ENCODE data around the gene SYT1. TPM values are rescaled to one million over a fixed set of nuclear protein-coding genes. Genes with fewer than 3 reads are reported as not detected.

The SYT1 gene
- total RNA-seq, 2 donors from 2014 or later, result 1.3 to 1.9 TPM

- H3K27ac ChIP-seq, result no peak overlapping the region
- DNase-seq (ENCODE audit: low spot score) (no peak), ATAC-seq (ENCODE audit: insufficient number of reproducible peaks, low FRiP score, low read depth) (no peak)
- H3K36me3 ChIP-seq, result no peaks in the 10 kb centered on the region
- H3K4me1 ChIP-seq (ENCODE audit: control insufficient read depth in 1 of 2, low read depth in 2 of 2), result no peaks in the 10 kb centered on the region
- no peak overlapping the region for H3K4me3 ChIP-seq
- no peak for TF ChIP-seq CTCF (IDR thresholded peaks at IDR 0.05)
- H3K27me3 ChIP-seq (replicated peaks; ENCODE audit: insufficient read depth), result no peaks in the 10 kb centered on the region
- no peaks in the 10 kb centered on the region for H3K9me3 ChIP-seq
Observed at GRCh38 chr12:79143803-79144202, 279.2 kb downstream of the SYT1 start.

DNA sequence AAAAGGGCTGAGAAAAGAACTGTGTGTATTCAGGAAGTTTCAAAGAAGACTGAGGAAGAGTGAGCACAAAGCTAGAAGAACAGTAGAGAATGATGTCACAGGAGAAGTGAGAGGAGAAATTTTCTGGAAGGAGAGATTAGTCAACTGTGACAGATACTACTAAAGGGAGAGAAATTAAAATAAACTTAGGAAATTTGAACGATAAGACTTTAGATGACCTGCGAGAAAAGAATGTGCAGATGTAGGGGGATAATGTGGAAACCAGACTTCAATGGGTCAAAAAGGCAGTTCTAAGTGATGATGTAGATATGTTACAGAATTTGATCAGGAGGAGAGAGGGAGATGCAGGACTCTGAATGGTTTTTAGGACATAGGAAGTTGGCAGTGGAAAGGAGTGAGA is 287.4 kb downstream of the SYT1 start:
- H3K36me3 ChIP-seq, result no peaks in the 10 kb centered on the region
- H3K4me1 ChIP-seq (ENCODE audit: control insufficient read depth in 1 of 2, low read depth in 2 of 2), result no peaks in the 10 kb centered on the region
- TF ChIP-seq CTCF (IDR thresholded peaks at IDR 0.05), result no peak
- no peaks in the 10 kb centered on the region for H3K9me3 ChIP-seq
- no peak overlapping the region for H3K27ac ChIP-seq
- DNase-seq (ENCODE audit: low spot score) (no peak), ATAC-seq (ENCODE audit: insufficient number of reproducible peaks, low FRiP score, low read depth) (no peak)
- H3K27me3 ChIP-seq (replicated peaks; ENCODE audit: insufficient read depth), result no peaks in the 10 kb centered on the region
- H3K4me3 ChIP-seq, result no peak overlapping the region

- no peaks in the 10 kb centered on the region for H3K27me3 ChIP-seq (replicated peaks; ENCODE audit: insufficient read depth)
- H3K27ac ChIP-seq, result no peak overlapping the region
- no peaks in the 10 kb centered on the region for H3K36me3 ChIP-seq
- H3K4me1 ChIP-seq (ENCODE audit: control insufficient read depth in 1 of 2, low read depth in 2 of 2), result no peaks in the 10 kb centered on the region
- no peaks in the 10 kb centered on the region for H3K9me3 ChIP-seq
- TF ChIP-seq CTCF (IDR thresholded peaks at IDR 0.05), result no peak
- no peak for DNase-seq (ENCODE audit: low spot score)
- H3K4me3 ChIP-seq, result no peak overlapping the region
- no peak for ATAC-seq (ENCODE audit: insufficient number of reproducible peaks, low FRiP score, low read depth)
Observed at GRCh38 chr12:79155683-79156082, 291.1 kb downstream of the SYT1 start.

GRCh38 chr12:79156846-79157463 is 292.4 kb downstream of the SYT1 start:
- Histone ChIP-seq H3K4me3 (no peak overlapping the region), H3K27ac (no peak overlapping the region), H3K4me1 (ENCODE audit: control insufficient read depth in 1 of 2, low read depth in 2 of 2) (no peaks in the 10 kb centered on the region), H3K9me3 (no peaks in the 10 kb centered on the region), H3K36me3 (no peaks in the 10 kb centered on the region), H3K27me3 (replicated peaks; ENCODE audit: insufficient read depth) (no peaks in the 10 kb centered on the region)
- ATAC-seq (ENCODE audit: insufficient number of reproducible peaks, low FRiP score, low read depth) (no peak), DNase-seq (ENCODE audit: low spot score) (no peak)
- TF ChIP-seq CTCF (IDR thresholded peaks at IDR 0.05), result no peak

DNA sequence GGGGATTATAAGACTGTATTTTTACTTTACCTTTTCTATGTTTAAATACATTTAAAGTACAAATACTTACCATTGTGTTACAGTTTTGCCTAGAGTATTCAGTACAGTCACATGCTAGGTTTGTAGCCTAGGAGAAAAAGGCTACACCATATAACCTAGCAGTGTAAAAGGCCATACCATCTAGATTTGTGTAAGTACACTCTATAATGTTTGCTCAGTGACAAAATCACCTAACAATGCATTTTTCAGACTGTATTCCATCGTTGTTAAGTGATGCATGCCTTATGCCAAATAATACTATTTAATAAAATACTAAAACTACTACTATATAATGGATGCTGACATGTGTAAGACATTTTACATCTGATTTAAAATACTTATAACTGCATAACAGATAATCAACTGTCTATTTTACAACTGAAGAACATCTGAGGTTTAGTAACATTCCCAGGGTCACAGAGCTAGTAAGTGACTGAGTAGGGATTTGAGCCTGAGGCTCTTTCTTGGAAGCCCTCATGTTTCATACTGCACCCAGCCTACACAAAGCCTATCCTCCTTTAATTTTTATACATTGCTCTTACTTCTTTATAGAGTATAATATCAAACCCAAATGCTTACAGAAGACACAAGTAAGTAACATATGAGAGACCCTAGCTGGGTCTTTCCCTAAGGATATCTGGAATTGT is 296.8 kb downstream of the SYT1 start:
- H3K9me3 ChIP-seq, result no peaks in the 10 kb centered on the region
- H3K27me3 ChIP-seq (replicated peaks; ENCODE audit: insufficient read depth), result no peaks in the 10 kb centered on the region
- DNase-seq (ENCODE audit: low spot score), result no peak
- no peak overlapping the region for H3K27ac ChIP-seq
- no peak overlapping the region for H3K4me3 ChIP-seq
- ATAC-seq (ENCODE audit: insufficient number of reproducible peaks, low FRiP score, low read depth), result no peak
- H3K4me1 ChIP-seq (ENCODE audit: control insufficient read depth in 1 of 2, low read depth in 2 of 2), result no peaks in the 10 kb centered on the region
- no peaks in the 10 kb centered on the region for H3K36me3 ChIP-seq
- TF ChIP-seq CTCF (IDR thresholded peaks at IDR 0.05), result no peak

Data from thoracic aorta (tissue), 2 donors.